Measurements from ENCODE around the gene DTWD2.
"Not testable (repeated sequence)": the region's sequence is repeated elsewhere in the genome, so short reads cannot be mapped to it uniquely, and the experiment has no call there.

The DTWD2 gene

DNA sequence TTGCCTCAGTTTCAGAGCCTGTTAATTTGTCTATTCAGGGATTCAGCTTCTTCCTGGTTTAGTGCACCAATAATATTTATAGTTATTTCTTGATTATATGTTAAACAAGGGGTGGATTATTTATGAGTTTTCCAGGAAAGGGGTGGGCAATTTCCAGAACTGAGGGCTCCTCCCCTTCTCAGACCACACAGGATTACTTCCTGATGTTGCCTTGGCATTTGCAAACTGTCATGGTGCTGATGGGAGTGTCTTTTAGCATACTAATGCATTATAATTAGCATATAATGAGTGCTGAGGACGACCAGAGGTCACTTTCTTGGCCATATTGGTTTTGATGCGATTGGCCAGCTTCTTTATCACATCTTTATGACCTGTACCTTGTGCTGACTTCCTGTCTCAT lies 6.2 kb upstream of the DTWD2 start:
- TF ChIP-seq, protein P1, sequence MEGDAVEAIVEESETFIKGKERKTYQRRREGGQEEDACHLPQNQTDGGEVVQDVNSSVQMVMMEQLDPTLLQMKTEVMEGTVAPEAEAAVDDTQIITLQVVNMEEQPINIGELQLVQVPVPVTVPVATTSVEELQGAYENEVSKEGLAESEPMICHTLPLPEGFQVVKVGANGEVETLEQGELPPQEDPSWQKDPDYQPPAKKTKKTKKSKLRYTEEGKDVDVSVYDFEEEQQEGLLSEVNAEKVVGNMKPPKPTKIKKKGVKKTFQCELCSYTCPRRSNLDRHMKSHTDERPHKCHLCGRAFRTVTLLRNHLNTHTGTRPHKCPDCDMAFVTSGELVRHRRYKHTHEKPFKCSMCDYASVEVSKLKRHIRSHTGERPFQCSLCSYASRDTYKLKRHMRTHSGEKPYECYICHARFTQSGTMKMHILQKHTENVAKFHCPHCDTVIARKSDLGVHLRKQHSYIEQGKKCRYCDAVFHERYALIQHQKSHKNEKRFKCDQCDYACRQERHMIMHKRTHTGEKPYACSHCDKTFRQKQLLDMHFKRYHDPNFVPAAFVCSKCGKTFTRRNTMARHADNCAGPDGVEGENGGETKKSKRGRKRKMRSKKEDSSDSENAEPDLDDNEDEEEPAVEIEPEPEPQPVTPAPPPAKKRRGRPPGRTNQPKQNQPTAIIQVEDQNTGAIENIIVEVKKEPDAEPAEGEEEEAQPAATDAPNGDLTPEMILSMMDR (IDR thresholded peaks at IDR 0.05) = no peak
- Histone ChIP-seq H3K36me3 (no peaks in the 10 kb centered on the region), H3K27ac (no peak overlapping the region), H3K4me3 (ENCODE audit: low read depth in 1 of 2, low read length in 1 of 2) (no peak overlapping the region), H3K27me3 (no peaks in the 10 kb centered on the region), H3K4me1 (ENCODE audit: control insufficient read depth in 1 of 2, insufficient read depth in 1 of 2, low read depth in 1 of 2, low read length in 1 of 2) (no peaks in the 10 kb centered on the region), H3K9me3 (peaks cover 8% of the 10 kb centered on the region)

DNA sequence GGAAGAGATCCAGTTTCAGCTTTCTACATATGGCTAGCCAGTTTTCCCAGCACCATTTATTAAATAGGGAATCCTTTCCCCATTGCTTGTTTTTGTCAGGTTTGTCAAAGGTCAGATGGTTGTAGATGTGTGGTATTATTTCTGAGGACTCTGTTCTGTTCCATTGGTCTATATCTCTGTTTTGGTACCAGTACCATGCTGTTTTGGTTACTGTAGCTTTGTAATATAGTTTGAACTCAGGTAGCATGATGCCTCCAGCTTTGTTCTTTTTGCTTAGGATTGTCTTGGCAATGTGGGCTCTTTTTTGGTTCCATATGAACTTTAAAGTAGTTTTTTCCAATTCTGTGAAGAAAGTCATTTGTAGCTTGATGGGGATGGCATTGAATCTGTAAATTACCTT lies 4.8 kb upstream of the DTWD2 start:
- H3K4me3 ChIP-seq (ENCODE audit: low read depth in 1 of 2, low read length in 1 of 2); H3K4me1 ChIP-seq (ENCODE audit: control insufficient read depth in 1 of 2, insufficient read depth in 1 of 2, low read depth in 1 of 2, low read length in 1 of 2); H3K27me3 ChIP-seq; H3K36me3 ChIP-seq; H3K9me3 ChIP-seq; H3K27ac ChIP-seq: not testable (repeated sequence)

DNA sequence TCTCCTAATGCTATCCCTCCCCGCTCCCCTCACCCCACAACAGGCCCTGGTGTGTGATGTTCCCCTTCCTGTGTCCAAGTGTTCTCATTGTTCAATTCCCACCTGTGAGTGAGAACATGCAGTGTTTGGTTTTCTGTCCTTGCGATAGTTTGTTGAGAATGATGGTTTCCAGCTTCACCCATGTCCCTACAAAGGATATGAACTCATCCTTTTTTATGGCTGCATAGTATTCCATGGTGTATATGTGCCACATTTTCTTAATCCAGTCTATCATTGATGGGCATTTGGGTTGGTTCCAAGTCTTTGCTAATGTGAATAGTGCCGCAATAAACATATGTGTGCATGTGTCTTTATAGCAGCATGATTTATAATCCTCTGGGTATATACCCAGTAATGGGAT lies 3.7 kb upstream of the DTWD2 start:
- not testable (repeated sequence) for H3K9me3 ChIP-seq; H3K27me3 ChIP-seq; H3K27ac ChIP-seq; H3K4me3 ChIP-seq (ENCODE audit: low read depth in 1 of 2, low read length in 1 of 2); H3K36me3 ChIP-seq
- peaks cover 11 to 13% of the 10 kb centered on the region in 2 experiments for H3K4me1 ChIP-seq (ENCODE audit: control insufficient read depth in 1 of 2, insufficient read depth in 1 of 2, low read depth in 1 of 2, low read length in 1 of 2)

DNA sequence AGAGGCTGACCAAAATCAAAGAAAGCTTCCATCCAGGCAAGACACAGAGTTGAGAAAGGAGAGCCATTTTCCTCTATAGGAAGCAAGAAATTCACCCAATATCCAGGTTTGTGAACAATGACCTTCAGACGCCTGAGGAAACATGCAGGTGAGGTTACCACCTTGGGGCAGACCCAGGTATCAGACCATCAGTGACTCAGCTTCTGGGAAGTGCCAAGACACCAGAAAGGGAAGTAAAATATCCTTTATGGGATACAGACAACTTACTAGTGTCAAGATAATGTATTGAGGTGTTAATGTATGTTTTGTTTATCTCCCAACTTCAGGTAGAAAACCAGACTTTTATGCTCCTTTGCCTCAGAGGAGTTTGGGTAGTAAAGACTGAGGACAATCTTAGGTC lies 2.2 kb upstream of the DTWD2 start:
- no peak overlapping the region for H3K27ac ChIP-seq
- no peaks in the 10 kb centered on the region for H3K27me3 ChIP-seq
- TF ChIP-seq, protein P1 (IDR thresholded peaks at IDR 0.05) = no peak
- H3K36me3 ChIP-seq = no peaks in the 10 kb centered on the region
- H3K9me3 ChIP-seq = no peaks in the 10 kb centered on the region
- peaks cover 11 to 13% of the 10 kb centered on the region in 2 experiments for H3K4me1 ChIP-seq (ENCODE audit: control insufficient read depth in 1 of 2, insufficient read depth in 1 of 2, low read depth in 1 of 2, low read length in 1 of 2)
- H3K4me3 ChIP-seq (ENCODE audit: low read depth in 1 of 2, low read length in 1 of 2) = no peak overlapping the region

DNA sequence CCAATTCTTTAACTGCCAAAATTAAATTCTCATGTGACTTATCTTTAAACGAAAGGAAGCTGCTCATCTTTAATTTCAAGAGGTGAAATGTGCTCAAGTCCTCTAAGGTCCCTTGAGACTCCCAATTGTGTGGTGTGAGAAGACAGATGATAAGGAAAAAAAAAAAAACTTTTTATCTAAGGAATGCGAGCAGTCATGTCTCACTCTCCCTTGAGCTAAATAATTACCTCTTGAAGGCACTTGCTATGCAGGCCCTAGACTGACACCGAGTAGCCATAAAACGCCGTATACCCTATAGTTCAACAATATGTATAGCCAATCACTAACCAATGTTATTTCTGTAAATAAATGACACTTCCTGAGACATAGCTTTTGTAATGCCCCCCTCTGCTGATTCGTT lies 1.5 kb upstream of the DTWD2 start:
- TF ChIP-seq, protein P1 (IDR thresholded peaks at IDR 0.05) = no peak
- H3K9me3 ChIP-seq = no peaks in the 10 kb centered on the region
- no peaks in the 10 kb centered on the region for H3K36me3 ChIP-seq
- H3K27ac ChIP-seq = no peak overlapping the region
- H3K4me1 ChIP-seq (ENCODE audit: control insufficient read depth in 1 of 2, insufficient read depth in 1 of 2, low read depth in 1 of 2, low read length in 1 of 2) = peaks cover 11 to 13% of the 10 kb centered on the region in 2 experiments
- H3K4me3 ChIP-seq (ENCODE audit: low read depth in 1 of 2, low read length in 1 of 2) = no peak overlapping the region
- H3K27me3 ChIP-seq = no peaks in the 10 kb centered on the region

DNA sequence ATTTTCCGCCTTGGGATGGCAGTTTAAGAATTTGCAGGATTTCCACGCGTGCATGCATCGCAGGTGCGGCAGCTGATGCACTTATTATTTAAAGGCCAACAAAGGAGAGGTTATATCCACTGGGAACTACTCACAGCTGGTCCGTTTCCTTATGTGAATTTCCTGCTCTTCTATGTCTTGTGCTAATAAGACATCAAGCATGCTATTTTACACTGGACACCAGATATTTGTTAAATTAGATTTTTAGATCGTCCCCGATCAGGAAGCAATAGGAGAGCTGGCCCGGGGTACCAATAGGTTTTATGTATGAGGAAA lies 476 bp upstream of the DTWD2 start:
- Histone ChIP-seq H3K36me3 (no peaks in the 10 kb centered on the region), H3K27ac (no peak overlapping the region), H3K4me1 (ENCODE audit: control insufficient read depth in 1 of 2, insufficient read depth in 1 of 2, low read depth in 1 of 2, low read length in 1 of 2) (peaks cover 11 to 13% of the 10 kb centered on the region in 2 experiments), H3K9me3 (no peaks in the 10 kb centered on the region), H3K27me3 (no peaks in the 10 kb centered on the region), H3K4me3 (ENCODE audit: low read depth in 1 of 2, low read length in 1 of 2) (peak overlapping the region; percentile 62 to 73)
- TF ChIP-seq, protein P1 (IDR thresholded peaks at IDR 0.05) = no peak

DNA sequence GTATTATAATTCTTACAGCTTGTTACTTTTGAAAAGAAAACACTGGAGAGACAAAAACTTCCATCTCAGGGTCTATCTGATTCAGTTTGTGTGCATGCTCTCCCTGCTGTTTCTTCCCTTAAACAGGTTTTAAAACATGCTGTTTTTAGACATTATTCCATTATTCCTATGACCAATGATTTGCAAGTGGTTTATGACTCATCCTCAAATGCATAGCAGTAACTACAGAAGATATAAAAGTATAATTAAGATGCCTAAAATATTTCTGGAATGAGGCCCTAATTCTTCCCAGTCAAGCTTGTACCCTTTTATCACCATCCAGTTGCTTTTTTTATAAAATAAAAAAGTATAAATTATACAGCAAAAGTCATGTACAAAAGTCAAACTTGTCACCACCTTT lies 3.7 kb downstream of the DTWD2 start:
- H3K9me3 ChIP-seq = no peaks in the 10 kb centered on the region
- TF ChIP-seq, protein P1 (IDR thresholded peaks at IDR 0.05) = no peak
- no peaks in the 10 kb centered on the region for H3K36me3 ChIP-seq
- H3K27ac ChIP-seq = no peak overlapping the region
- no peaks in the 10 kb centered on the region for H3K27me3 ChIP-seq
- H3K4me3 ChIP-seq (ENCODE audit: low read depth in 1 of 2, low read length in 1 of 2) = no peak overlapping the region
- H3K4me1 ChIP-seq (ENCODE audit: control insufficient read depth in 1 of 2, insufficient read depth in 1 of 2, low read depth in 1 of 2, low read length in 1 of 2) = peaks cover 11 to 13% of the 10 kb centered on the region in 2 experiments
